Spleen (tissue), 7 donors: Measurements from ENCODE around the gene C16orf86.

Experiments
- CTCF ChIP-seq, 11 experiments: fragments of 200-600 bp in 7 of 11; fragments of 450-650 bp in 4 of 11; sonication (generic) in 4 of 11; IDR thresholded peaks in 8 of 11; conservative IDR thresholded peaks in 3 of 11; 1 replicate in 7 of 11; 2 replicates in 4 of 11; pipeline versions ENCODE4 v1.4.0 to v1.8.0; 2016 to 2021; ENCODE audit warnings: antibody characterized with exemption in 11 of 11, inconsistent platforms in 4 of 11, mild to moderate bottlenecking in 1 of 11
- POLR2A ChIP-seq, 3 donors: fragments of 450-650 bp; IDR thresholded peaks; one replicate each; pipeline ENCODE4 v1.5.1; 2017; ENCODE audit warnings: antibody characterized with exemption in 3 of 3, mild to moderate bottlenecking in 1 of 3
- POLR2AphosphoS5 ChIP-seq, 3 donors: sonication (generic); formaldehyde crosslinking; IDR thresholded peaks; one replicate each; pipeline ENCODE4 v1.5.1; 2017; ENCODE audit warnings: antibody characterized with exemption in 3 of 3
- donor health status: DM: no; HTN: no; CAD: no; lungs with moderate emphysema.
- donor health status: DM: no; HTN: no; CAD: no.
- donor health status: DM: no; HTN: no; CAD: no.

DNA sequence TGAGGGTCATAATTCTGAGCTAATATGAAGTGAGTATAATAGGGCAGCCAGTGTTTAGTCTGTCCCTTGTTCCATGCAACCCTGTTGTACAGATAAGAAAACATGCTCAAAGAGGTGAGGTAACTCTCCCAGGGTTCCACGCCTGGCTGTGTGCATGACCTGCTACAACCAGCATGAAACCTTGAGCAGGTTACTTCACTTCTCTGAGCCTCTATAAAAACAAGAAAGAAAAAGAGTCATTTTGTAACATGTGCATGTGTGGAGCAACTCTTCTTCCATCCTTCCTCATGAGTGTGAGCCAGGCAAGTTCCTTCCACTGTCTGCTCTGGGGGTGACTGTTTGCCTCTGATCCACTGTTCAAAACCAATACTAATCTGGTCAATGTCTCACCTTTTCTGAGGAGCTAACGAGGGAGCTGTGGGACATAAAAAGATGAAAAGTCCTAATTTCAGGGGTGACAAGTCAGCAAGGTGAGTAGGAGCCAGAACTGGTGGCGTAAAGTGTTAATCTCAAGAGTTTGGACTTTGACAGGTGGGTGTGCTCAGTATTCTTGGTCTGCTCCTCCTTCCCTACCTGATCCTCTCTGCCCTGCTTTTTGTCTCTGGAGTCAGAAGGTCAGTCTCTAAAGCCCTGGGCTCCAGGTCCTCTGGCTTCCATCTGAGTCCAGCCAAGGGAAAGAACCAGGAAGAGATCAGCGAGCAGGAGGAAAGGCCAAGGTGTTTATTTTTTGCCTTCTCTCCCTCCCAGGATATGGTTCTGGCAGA is 31.0 kb downstream of the C16orf86 start:
- TF ChIP-seq POLR2AphosphoS5 (IDR thresholded peaks at IDR 0.05) = no peak
- TF ChIP-seq POLR2A (IDR thresholded peaks at IDR 0.05) = no peak
- no peak for TF ChIP-seq CTCF (IDR thresholded peaks at IDR 0.05 in 8 of 11, conservative IDR thresholded peaks at IDR 0.05 in 3 of 11)
